Measurements from ENCODE around the gene KRT9. TPM values are rescaled to one million over a fixed set of nuclear protein-coding genes. Genes with fewer than 3 reads are reported as not detected.

Gene KRT9
- total RNA-seq, 3 donors from 2014 or later, result not detected

DNA sequence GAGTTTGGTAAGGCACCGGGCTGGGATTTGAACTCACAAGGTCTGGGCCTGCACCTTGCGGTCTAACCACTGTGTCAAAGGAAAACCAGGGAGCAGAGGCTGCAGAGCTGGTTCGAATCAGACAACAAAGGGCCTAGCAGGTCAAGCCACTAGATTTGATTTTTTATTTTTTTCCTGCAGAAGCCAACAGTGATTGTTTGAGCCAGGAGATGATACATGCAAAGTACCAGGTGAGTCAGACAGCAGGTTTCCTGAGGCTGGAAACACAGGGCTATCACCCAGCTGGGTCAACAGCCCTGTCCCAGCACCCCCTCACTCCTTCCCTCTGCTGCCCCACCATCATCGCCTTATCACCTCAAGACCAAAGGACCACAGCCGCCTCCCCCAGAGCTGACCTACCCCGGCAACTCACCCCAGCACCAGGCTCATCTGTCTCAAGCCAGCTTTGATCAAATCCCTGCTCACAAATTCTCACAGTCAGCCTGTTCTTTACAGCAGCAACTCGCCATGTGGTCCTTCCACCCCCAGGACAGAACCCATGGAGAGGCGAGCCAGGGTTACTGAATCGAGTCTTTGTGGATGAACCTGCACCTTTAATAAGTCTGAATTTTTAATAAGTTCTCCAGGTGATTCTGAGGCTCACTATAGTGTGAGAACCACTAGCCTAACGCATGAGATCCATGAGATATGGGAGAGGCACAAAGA lies 30.8 kb downstream of the KRT9 start:
- Histone ChIP-seq H3K4me3 (no peak overlapping the region), H3K9me3 (no peaks in the 10 kb centered on the region), H3K4me1 (ENCODE audit: low read depth) (peaks cover 23% of the 10 kb centered on the region), H3K36me3 (ENCODE audit: low read depth) (no peaks in the 10 kb centered on the region)
- ATAC-seq (peak; percentile 66), DNase-seq (no peak)
- TF ChIP-seq, protein P1, sequence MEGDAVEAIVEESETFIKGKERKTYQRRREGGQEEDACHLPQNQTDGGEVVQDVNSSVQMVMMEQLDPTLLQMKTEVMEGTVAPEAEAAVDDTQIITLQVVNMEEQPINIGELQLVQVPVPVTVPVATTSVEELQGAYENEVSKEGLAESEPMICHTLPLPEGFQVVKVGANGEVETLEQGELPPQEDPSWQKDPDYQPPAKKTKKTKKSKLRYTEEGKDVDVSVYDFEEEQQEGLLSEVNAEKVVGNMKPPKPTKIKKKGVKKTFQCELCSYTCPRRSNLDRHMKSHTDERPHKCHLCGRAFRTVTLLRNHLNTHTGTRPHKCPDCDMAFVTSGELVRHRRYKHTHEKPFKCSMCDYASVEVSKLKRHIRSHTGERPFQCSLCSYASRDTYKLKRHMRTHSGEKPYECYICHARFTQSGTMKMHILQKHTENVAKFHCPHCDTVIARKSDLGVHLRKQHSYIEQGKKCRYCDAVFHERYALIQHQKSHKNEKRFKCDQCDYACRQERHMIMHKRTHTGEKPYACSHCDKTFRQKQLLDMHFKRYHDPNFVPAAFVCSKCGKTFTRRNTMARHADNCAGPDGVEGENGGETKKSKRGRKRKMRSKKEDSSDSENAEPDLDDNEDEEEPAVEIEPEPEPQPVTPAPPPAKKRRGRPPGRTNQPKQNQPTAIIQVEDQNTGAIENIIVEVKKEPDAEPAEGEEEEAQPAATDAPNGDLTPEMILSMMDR (IDR thresholded peaks at IDR 0.05), result no peak
- intact Hi-C loops (cut with DNase I, micrococcal nuclease), result loop anchor here (10.0 kb wide), 3 partner anchors 94 to 636 kb away; no protein-coding TSS in a partner anchor

DNA sequence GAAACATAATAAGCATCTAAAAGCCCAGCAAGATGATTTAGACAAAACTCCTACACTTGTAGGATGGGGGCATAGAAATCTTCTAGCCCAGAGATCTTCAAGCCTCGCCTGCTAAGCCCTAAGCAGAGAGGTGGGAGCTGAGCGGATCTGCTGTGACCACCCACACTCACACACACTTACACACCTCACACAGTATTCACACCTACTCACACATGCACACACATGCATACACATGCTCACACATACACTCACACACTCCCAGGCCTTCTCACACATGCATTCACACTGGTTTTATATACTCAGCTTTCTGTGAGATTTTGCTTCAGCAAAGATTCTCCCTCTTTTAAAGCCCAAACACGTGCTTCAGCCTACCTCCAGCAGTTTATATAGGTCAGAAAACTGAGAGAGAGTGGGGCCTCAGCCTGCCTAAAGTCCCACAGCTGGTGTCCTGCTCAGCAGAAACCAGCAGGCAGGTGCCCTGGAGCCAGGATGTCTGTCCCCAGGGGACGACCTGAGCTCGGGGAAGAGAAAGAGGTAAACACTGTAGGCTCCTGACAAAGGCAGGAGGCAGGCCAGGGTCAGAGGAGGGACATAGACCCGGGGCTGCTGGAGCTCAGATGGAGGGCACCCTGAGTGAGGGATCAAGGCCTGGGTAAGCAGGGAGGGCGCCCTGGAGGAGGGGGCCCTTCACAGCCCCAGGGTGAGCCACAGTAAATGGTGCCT lies 31.7 kb downstream of the KRT9 start:
- Histone ChIP-seq H3K4me3 (no peak overlapping the region), H3K4me1 (ENCODE audit: low read depth) (peaks cover 27% of the 10 kb centered on the region), H3K36me3 (ENCODE audit: low read depth) (no peaks in the 10 kb centered on the region), H3K9me3 (no peaks in the 10 kb centered on the region)
- intact Hi-C loops (cut with DNase I, micrococcal nuclease), result loop anchor here (10.0 kb wide), 3 partner anchors 95 to 635 kb away; no protein-coding TSS in a partner anchor
- DNase-seq (no peak), ATAC-seq (no peak)
- TF ChIP-seq, protein P1 (IDR thresholded peaks at IDR 0.05), result no peak

DNA sequence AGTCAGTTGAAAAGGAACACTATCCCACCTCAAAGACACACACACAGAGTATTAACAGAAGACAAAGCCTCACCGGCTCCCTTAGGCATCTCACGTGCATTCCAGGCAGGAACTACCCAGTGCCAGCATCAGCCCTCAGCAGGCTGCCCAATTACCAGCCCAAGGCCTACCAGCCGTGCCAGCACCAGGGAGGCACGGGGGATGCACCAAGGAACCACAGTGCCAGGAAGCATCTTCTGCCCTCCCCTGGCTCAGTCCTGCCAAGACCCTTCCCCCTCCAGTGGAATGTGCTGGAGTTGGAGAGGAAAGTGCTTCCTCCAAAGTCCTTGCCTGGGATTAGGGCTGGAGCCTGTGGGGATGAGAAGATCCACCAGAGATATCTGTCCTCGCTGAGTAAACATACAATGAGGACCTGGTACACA lies 32.8 kb downstream of the KRT9 start:
- peaks cover 17% of the 10 kb centered on the region for H3K4me1 ChIP-seq (ENCODE audit: low read depth)
- intact Hi-C loops (cut with DNase I, micrococcal nuclease), result no loop called here
- no peaks in the 10 kb centered on the region for H3K36me3 ChIP-seq (ENCODE audit: low read depth)
- H3K9me3 ChIP-seq, result no peaks in the 10 kb centered on the region
- no peak overlapping the region for H3K4me3 ChIP-seq
- ATAC-seq (no peak), DNase-seq (no peak)
- TF ChIP-seq, protein P1 (IDR thresholded peaks at IDR 0.05), result no peak

DNA sequence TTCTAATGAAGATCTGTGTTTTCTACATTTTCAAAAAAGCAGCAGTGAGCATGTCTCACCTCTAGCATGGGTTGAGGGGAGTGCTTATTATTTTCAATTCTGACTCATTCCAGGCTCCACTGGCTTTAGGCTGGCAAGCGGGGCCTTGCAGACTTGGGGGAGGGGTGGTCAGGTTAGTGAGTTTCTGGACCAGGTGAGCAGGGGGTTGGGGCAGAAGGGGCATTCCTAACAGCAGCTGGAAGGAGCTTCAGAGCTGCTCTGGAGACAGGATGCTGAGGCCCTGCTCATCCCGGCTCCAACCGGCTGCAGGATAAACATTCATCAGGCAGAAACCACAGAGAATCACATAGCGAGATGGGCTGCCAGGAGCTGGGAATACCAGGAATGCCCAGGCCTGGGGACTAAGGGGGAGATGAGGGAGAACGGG lies 33.3 kb downstream of the KRT9 start:
- intact Hi-C loops (cut with DNase I, micrococcal nuclease), result no loop called here
- no peak for DNase-seq

DNA sequence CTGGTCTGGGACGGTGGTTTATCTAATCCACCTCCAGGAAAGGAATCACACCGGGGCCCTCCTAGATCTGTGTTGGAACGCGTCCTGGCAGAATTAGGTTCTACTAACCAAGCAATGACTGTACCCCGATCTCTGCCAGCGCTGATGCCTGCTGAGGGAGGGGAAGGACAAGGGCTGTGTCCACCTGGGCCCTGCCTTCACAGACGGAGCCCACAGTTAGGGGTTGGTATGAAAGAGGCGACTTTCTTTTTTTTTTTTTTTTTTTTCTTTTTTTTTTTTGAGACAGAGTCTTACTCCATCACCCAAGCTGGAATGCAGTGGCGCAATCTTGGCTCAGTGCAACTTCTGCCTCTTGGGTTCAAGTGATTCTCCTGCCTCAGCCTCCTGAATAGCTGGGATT lies 33.9 kb downstream of the KRT9 start:
- Histone ChIP-seq H3K4me1 (ENCODE audit: low read depth) (peaks cover 16% of the 10 kb centered on the region), H3K36me3 (ENCODE audit: low read depth) (no peaks in the 10 kb centered on the region), H3K4me3 (no peak overlapping the region), H3K9me3 (no peaks in the 10 kb centered on the region)
- no peak for DNase-seq
- intact Hi-C loops (cut with DNase I, micrococcal nuclease), result no loop called here
- TF ChIP-seq, protein P1 (IDR thresholded peaks at IDR 0.05), result no peak
- ATAC-seq, result no peak

More for the DNA sequence above, 33.3 kb downstream of the KRT9 start:
- Histone ChIP-seq H3K4me1 (ENCODE audit: low read depth) (peaks cover 16% of the 10 kb centered on the region), H3K4me3 (no peak overlapping the region), H3K9me3 (no peaks in the 10 kb centered on the region), H3K36me3 (ENCODE audit: low read depth) (no peaks in the 10 kb centered on the region)
- TF ChIP-seq, protein P1 (IDR thresholded peaks at IDR 0.05), result no peak
- no peak for ATAC-seq
